NCI-H1417 treated with DMSO at 0.1 percent for 48 hours (cell line): ENCODE measurements around the gene C12orf43.
A peak's percentile ranks its signal among the peaks of the same experiment; 100 is the strongest.
"Not testable (repeated sequence)": the region's sequence is repeated elsewhere in the genome, so short reads cannot be mapped to it uniquely, and the experiment has no call there.

Source experiments
- DNase-seq: peaks from one replicate; lab custom pipeline; 2025; lab: John Stamatoyannopoulos, UW

The C12orf43 gene, protein sequence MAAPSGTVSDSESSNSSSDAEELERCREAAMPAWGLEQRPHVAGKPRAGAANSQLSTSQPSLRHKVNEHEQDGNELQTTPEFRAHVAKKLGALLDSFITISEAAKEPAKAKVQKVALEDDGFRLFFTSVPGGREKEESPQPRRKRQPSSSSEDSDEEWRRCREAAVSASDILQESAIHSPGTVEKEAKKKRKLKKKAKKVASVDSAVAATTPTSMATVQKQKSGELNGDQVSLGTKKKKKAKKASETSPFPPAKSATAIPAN

DNA sequence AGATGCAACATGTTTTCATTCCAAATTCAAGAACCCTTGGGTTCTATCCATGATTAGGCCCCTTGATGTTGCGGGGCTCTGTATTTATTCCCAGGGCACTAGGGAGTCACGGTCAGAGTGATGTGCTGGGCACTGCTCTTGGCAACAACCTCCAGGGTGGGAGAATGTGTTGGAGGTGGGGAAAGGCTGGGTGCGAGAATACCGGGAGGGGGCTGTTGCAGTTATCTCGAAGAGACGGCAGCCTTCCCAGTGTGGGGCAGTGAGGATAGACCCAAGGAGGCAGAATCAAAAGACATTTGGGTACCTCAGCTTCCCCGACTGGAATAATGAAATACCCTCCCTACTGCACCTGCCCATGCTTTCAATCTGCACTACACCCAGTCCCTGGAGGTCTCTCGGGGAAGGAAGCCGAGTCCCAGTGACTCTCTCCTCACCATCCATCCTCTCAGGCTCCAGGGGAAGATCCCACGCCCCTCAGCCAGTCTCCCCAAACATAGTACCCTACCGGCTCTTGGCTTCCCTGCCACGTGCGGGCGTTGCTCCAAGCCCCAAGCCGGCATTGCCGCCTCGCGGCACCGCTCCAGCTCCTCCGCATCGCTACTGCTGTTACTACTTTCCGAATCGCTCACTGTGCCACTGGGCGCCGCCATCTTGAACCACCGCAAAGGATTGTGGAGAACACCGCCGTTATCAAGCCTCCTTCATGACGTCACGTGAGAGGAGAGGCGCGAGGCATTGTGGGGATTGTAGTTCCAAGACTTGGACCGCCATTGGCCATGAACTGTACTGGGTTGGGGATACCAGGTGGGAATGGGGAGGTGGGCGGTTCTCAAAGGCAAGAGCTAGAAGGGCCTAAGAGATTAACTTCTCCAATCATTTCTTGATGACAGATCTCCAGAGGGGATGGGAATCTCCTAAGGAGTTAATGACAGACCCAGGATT is at the start of gene C12orf43:
TSS of gene C12orf43 (minus strand) at position 663 of the 942 bp plus-strand sequence. CDS start at position 650, 13 bp downstream.
- DNase-seq, result peak; percentile 56

DNA sequence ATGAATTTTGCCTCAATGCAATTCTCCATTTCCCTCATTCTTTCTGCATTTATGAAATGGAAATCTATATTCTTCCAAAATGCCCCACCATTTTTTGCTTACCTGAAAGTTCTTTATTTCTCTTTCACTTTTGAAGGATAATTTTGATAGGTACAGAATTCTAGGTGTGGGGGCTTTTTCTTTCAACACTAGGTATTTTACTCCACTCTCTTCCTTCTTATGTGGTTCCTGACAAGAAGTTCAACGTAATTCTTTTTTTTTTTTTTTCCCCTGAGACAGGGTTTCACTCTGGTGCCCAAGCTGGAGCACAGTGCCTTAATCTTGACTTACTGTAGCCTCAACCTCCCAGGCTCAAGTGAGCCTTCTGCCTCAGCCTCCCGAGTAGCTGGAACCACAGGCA is 49.1 kb upstream of the C12orf43 start:
- DNase-seq, result no peak

DNA sequence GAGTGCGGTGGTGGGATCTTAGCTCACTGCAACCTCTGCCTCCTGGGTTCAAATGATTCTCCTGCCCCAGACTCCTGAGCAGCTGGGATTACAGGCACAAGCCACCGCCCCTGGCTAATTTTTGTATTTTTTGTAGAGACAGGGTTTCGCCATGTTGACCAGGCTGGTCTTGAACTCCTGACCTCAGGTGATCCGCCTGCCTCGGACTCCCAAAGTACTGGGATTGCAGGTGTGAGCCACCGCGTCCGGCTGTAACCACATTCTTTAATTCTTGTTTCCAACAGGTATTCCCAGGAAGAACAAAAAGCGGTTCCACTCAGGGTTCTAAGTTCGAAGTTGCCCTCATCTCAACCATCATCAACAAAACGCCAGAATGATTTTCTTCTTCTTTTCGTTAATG is 48.3 kb upstream of the C12orf43 start:
- DNase-seq, result not testable (repeated sequence)

DNA sequence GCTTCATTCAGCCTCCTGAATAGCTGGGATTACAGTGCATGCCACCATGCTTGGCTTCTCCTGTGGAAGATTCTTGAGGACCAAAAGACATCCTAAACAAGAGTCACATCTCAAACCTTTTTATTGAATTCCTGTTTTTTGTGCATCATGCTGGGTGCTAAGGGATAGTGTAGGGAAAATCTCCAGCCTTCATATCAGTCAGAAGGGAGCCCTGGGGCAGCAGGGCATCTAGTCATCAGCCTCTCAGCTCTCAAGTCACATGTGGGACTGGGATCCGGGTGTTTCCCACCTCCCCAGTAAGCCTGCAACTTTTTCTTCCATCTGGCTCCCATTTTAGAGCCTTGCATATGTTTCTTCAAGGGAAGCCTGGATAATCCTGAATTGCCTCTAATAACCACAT is 47.8 kb upstream of the C12orf43 start:
- no peak for DNase-seq

DNA sequence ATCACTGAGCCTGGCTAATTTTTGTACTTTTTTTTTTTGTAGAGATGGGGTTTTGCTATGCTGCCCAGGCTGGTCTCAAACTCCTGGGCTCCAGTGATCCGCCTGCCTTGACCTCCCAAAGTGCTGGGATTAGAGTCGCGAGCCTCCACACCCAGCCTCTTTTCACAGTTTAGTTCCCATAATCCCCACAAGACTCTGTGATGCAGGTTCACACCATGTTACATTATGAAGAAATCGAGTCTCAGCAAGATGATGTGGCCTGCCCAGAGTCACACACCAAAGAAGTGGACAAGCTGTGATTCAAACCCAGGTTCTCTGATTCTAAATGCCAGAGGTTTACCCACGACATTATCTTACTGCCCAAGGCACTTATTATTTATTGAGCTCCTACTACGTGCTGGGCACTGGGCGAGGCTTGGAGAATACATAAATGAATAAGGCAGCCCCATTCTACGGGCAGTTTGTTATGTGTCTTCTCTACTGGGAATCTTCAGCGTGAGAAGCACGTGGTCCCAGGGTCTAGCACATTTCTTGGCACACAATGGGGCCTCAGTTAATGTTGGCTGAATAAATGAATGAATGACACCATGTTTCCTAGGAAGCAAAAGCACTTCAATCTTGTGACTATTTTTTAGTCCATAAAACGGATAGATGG is 46.2 kb upstream of the C12orf43 start:
- DNase-seq, result no peak

DNA sequence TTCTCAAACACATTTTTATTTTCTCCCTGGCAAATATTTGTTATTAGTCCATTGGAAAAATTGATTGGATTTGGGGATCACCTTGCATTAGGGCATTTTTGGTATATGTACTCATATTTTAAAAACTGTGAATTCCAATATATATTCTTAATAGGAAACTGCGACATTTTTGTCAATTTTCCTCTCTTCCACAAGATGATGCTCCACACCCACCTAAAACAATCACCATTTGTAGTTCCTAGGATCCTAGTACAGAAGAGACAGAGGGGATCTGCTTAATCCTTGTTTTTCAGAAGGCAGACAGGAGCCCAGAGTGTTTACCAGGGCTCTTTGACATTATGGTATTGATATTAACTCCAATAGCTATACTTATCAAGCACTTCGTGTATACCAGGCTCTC is 45.5 kb upstream of the C12orf43 start:
- DNase-seq, result no peak

DNA sequence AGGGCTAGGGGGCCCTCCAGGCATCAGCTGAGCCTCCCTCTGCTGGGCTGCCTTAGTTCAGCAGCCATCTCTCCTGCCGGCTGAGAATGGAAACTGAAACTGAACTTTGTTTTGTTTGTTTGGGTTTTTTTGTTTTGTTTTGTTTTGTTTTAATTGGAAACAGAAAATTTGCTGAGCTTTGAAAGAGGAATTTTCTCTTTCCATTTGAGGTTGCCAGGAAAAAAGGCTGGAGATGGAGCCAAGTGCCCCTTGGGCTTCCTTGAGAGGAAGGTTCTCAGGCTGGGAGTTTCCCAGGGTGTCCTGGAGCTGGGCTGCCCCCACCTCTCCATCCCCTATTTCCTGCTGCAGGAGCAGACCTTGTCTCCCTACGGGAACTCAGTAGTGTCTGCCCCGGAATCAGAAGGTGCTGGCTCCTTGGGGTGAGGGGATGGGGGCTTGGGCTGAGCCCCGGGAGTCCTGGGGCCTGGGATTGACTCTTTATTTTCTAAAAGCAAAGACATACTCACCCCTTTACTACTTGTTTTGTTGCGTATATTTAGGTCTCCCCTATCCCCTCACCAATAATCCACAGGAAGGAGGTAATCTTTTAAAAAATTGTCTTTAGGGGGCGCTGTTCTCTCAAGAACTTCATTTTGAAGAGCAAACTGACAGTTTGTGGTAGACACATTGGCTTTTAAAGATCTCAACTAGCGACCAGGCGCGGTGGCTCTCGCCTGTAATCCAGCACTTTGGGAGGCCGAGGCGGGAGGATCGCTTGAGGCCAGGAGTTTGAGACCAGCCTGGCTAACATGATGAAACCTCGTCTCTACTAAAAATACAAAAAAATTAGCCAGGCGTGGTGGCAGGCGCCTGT is 44.1 kb upstream of the C12orf43 start:
- no peak for DNase-seq

DNA sequence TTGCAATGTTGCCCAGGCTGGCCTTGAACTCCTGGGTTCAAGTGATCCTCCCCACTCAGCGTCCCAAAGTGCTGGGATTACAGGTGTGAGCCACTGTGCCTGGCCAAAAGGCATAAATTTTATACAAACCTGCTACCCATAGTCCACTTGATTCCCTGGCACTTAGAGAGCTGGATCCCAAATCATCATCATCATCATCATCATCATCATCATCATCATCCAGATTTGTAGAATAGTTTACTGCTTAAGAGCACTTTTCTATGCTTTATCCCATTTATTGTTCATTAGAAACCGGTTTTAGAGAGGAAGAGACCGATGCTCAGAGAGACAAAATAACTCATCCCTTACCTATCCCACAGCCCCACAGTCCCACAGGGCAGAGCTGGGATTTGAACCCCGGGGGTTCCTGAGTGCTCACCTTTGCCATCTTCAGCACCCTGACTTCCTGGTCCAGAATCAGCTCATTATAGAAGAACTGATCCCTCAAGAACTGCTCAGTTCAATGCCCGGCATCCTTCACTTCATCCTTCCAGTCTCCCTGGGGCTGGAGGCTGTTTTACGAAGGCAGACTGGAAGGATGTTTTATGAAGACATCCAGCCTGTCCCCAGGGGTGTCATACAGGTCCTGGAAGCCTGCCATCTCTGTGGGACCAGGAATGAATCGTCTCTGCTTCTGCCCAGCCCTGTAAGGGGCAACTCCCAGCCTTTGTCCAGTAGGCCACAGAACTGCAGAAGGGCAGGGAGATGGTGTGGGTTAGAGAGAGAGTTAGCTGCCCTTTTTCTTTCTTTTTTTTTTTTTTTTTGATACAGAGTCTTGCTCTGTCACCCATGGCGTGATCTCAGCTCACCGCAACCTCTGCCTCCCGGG is 43.0 kb upstream of the C12orf43 start:
- no peak for DNase-seq

DNA sequence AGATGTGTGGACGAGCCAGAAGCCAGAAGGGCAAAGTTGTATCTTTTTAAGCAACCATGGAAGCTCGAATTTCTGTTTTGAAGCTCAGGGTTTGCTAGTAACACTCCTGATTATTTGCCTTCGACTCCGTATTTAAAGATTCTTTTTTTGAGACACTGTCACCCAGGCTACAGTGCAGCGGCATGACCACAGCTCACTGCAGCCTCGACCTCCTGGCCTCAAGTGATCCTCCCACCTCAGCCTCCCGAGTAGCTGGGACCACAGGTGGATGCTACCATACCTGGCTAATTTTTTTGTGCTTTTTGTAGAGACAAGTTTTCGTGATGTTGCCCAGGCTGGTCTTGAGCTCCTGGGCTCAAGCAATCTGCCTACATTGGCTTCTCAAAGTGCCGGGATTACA is 41.5 kb upstream of the C12orf43 start:
- no peak for DNase-seq

DNA sequence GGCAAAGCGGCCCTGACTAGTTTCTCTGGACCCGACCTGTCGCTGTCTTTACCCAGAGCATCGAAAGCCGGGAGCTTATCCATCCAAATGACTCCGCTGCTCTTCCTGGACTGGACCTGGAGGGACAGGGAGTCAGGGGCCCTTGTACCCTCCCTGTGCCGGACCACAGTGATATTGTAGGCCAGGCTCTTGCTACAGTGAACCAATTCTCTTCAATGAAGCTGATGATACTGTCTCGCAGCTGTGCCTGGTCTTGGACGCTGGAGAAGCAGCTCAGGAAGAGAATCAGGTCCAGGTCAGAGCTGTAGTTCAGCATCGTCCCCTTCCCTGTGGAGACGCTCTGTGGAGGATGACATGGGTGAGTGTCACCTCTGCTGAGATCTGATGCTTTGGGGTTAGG is 37.4 kb upstream of the C12orf43 start:
- no peak for DNase-seq

DNA sequence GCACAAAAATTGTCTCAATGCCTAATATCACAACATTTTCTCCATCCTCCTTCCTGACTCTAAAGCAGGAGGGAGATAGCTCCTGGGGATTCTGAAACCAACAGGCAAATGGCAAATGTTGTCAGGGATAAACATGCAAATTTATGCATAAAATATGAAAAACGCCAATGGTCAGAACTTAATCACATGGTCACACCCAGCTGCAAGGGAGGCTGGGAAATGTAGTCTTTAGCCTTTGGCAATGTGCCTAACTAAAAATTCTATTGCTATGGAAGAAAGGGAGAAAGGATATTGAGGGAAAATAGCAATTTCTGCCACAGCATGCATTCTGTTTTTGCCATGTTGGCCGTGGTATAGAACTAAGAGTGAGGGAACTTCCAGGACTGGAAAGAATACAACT is 34.4 kb upstream of the C12orf43 start:
- no peak for DNase-seq

DNA sequence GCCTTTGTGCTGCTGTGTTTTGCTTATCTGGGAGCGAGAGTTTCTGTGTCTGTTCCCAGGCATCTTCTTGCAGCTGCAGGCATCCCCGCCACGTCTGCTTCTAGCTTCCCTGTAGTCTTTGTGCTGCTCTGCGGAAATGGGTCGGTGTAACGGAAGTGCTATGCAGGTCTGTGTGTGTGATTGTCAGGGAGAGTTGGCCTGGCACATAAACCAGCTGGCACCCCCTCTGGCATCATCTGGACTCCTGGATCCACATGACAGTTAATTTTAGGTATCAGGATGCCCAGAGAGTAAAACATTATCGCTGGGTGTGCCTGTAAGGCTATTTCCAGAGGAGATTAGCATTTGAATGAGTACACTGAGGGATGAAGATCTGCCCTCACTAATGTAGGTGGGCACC is 32.2 kb upstream of the C12orf43 start:
- DNase-seq, result no peak

DNA sequence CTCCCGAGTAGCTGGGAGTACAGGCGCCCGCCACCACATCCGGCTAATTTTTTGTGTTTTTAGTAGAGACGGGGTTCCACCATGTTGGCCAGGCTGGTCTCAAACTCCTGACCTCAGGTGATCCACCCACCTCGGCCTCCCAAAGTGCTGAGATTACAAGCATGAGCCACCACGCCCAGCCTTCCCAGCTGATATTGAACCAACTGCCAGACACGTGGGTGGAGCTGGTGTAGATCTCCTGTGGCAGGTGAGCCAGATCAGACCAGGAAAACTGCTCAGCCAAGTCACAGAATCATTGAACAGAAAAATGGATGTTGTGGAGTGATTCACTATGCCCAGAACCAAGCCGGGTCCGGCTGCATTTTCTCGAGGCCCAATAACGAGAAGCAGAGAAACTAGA is 31.1 kb upstream of the C12orf43 start:
- not testable (repeated sequence) for DNase-seq

DNA sequence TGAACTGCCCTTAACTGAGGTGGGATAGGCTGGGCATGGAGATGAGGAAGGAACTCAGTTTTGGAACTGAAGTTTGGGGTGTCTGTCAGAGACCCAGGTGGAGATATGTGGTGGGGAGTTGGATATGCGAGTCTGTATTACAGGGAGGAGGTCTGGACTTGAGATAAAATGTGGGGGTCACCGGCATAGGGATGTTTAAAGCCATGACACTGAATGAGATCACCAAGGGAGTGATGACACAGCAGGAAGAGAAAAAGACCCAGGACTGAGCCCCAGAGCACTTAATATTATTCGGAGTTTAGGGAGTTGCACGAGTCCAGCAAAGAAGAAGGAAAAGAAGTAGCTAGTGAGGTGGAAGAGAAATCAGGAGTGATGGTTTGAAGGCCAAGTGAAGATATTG is 26.8 kb upstream of the C12orf43 start:
- no peak for DNase-seq

DNA sequence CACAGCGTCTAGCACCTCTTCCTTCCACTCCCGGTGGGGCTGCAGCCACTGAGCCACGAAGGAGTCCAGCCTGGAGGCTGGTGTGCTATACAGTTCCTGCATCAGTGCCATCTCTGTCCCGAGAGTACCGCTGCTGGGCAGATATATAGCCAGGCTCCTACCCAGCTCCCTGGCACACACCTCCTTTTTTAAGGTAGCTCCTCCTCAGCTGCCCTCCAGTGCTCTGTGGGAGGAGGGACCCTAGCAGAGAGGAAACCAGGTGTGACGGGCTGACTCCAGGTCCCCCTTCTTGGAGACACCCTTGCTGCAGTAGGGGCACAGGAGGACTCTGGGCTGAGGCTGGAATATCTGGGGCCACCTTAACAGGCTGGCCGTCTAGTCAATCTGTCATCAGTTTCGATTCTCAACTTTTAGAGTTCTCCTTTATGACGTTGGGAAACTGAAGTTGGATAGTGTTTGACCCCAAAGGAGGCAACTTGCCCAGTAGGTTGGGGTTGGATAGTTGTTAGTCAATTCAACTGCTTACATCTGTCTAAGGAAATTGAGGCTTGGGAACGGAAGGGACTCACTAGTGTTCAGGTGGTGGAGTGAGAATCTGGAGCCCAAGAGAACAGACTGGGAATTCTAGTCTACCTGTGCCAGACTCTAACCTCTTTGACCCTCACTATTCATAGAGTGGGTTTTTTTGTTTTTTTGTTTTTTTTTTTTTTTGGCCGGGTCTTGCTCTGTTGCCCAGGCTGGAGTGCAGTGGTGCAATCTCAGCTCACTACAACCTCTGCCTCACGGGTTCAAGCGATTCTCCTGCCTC is 22.8 kb upstream of the C12orf43 start, which contains the start of gene OASL:
TSS of gene OASL (minus strand) at position 386 of the 808 bp plus-strand sequence. CDS start at position 111, 275 bp downstream.
- DNase-seq, result no peak

DNA sequence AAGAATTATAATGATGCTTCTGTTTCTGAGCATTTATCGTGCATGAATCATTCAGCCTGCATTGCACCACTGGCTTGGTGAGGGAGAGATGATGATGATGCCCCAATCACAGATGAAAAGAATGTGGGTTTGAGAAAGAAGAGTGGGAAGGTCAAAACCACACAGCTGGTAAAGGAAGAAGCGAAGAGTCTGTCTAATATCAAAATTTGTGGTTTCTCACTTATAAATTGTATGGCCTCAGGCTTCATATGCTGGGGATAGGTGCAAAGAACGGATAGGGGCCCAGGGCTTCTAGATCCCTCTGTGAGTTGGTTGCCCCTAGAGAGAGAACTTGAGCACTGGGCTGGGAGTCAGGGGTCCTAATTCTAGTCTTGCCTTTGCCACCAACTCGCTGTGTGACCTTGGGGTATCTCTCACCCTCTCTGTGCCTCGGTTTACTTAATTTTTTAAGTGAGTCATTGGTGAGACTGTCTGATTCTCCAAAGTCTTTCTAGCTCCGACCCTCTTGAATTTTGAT is 20.6 kb upstream of the C12orf43 start:
- no peak for DNase-seq

DNA sequence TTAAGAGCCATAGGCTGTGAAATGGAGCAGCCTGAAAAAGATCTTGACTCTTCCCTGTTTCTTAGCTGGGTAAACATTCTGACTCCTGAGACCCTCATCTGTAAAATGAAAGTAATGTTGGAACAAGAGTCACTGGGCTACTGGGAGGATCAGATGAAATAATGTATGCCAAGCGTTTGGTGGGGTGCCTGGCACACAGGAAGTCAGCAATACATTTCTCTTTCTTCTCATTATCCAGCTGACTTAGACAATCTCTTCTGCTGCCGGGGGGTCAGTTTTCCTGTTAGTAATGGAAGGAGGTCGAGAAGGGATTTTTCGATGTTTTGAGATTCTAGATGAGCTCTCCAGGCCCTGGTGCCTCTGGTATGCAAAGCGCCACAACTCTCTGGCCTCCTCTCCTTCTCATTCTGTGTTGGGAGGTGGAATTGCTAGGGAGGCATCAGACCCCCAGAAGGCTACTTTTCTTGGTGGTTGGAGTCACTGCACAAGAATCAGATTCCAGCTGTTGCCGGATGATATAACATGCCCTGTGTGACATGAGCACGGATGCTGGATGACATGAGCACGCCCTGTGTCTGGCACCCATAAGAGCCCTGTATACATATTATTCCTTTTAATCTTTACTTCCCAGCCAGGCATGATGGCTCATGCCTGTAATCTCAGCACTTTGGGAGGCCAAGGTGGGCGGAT is 18.5 kb upstream of the C12orf43 start:
- DNase-seq, result no peak

DNA sequence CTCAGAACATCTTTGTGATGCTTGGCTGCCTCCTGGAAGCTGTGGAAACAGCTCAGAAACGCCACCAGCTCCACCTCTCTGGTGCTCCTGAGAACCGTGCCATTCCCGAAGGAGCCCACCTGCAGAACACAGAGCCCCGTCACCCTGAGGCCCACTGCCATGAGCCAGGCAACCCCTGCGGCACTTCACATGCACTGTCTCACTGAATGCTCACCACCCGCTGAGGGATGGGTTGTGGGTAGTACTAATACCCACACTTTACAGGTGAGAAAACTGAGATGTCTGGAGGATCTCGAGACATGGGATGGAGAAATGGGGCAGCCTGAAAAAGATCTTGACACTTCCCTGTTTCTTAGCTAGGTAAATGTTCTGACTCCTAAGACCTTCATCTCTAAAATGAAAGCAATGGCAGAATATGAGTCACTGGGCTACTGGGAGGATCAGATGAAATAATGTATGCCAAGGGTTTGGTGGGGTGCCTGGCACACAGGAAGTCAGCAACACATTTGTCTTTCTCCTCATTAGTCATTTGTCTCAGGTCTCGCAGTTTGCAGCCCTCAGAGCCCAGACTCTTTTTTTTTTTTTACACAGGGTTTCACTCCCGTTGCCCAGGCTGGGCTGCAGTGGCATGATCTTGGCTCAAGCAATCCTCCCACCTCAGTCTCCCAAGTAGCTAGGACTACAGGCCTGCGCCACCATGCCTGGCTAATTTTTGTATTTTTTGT is 17.5 kb upstream of the C12orf43 start:
- DNase-seq, result no peak
